Loucy (cell line): ENCODE results near the gene DBR1.

Experiments used
- H2AFZ ChIP-seq: fragments of 200-600 bp; sonication (generic); 2 replicates; pipeline ENCODE4 v1.6.0; 2016; ENCODE audit warnings: antibody characterized with exemption, mild to moderate bottlenecking, low read length, moderate library complexity
- H3F3A ChIP-seq: fragments of 200-600 bp; 2 replicates; pipeline ENCODE4 v1.6.0; 2016; ENCODE audit warnings: antibody characterized with exemption, low read depth, mild to moderate bottlenecking
- H3K27me3 ChIP-seq: fragments of 200-600 bp; sonication (generic); 2 replicates; pipeline ENCODE4 v1.6.1; 2014; ENCODE audit warnings: low read length, mild to moderate bottlenecking; ENCODE audit not compliant: insufficient read depth, poor library complexity, severe bottlenecking
- H3K36me3 ChIP-seq: fragments of 200-600 bp; sonication (generic); 2 replicates; pipeline ENCODE4 v1.6.1; 2016; ENCODE audit warnings: low read length; ENCODE audit not compliant: insufficient read depth
- H3K4me1 ChIP-seq: fragments of 200-600 bp; sonication (generic); 2 replicates; pipeline ENCODE4 v1.5.1; 2014; ENCODE audit warnings: low read length, mild to moderate bottlenecking; ENCODE audit not compliant: insufficient read depth, poor library complexity, severe bottlenecking
- H3K4me2 ChIP-seq: fragments of 200-600 bp; sonication (generic); 2 replicates; pipeline ENCODE4 v1.6.0; 2014; ENCODE audit warnings: antibody characterized with exemption, low read length, low read depth, mild to moderate bottlenecking; ENCODE audit not compliant: poor library complexity, severe bottlenecking
- H3K4me3 ChIP-seq: fragments of 200-600 bp; sonication (generic); 2 replicates; pipeline ENCODE4 v1.5.1; 2014; ENCODE audit warnings: low read length, mild to moderate bottlenecking, mixed read lengths; ENCODE audit not compliant: poor library complexity, severe bottlenecking
- H3K79me2 ChIP-seq: fragments of 200-600 bp; sonication (generic); 2 replicates; pipeline ENCODE4 v1.6.1; 2014; ENCODE audit warnings: low read length; ENCODE audit not compliant: insufficient read depth
- H3K9ac ChIP-seq: fragments of 200-600 bp; sonication (generic); 2 replicates; pipeline ENCODE4 v1.6.0; 2014; ENCODE audit warnings: mild to moderate bottlenecking, low read depth, low read length, moderate library complexity; ENCODE audit not compliant: poor library complexity, severe bottlenecking
- H3K9me2 ChIP-seq: fragments of 200-600 bp; sonication (generic); replicated peaks from 2 replicates; pipeline ENCODE4 v1.6.1; 2016; ENCODE audit warnings: low read depth, low read length, mixed read lengths
- H3K9me3 ChIP-seq: fragments of 200-600 bp; sonication (generic); 2 replicates; pipeline ENCODE4 v1.6.1; 2014; ENCODE audit warnings: mild to moderate bottlenecking, antibody characterized with exemption, low read length, low read depth; ENCODE audit not compliant: insufficient read depth
- H4K20me1 ChIP-seq: fragments of 200-600 bp; sonication (generic); 2 replicates; pipeline ENCODE4 v1.6.0; 2014; ENCODE audit warnings: antibody characterized with exemption, low read length, mild to moderate bottlenecking; ENCODE audit not compliant: insufficient read depth, poor library complexity, severe bottlenecking
- EZH2phosphoT487 ChIP-seq: fragments of 200-600 bp; IDR thresholded peaks from 2 replicates; pipeline ENCODE4 v1.6.1; 2018; ENCODE audit warnings: antibody characterized with exemption, mild to moderate bottlenecking, moderate library complexity, borderline replicate concordance
- TF ChIP-seq, protein P1 (sequence below): fragments of 200-600 bp; sonication (generic); conservative IDR thresholded peaks from 2 replicates; pipeline ENCODE4 v1.5.1; 2014; ENCODE audit warnings: mild to moderate bottlenecking, antibody characterized with exemption, low read length

Gene DBR1

GRCh38 chr3:138184994-138185393 lies 10.3 kb upstream of the DBR1 start:
- Histone ChIP-seq H4K20me1 (peaks cover 24% of the 10 kb centered on the region), H3K4me2 (no peak overlapping the region), H3K79me2 (peaks cover 28% of the 10 kb centered on the region)

DNA sequence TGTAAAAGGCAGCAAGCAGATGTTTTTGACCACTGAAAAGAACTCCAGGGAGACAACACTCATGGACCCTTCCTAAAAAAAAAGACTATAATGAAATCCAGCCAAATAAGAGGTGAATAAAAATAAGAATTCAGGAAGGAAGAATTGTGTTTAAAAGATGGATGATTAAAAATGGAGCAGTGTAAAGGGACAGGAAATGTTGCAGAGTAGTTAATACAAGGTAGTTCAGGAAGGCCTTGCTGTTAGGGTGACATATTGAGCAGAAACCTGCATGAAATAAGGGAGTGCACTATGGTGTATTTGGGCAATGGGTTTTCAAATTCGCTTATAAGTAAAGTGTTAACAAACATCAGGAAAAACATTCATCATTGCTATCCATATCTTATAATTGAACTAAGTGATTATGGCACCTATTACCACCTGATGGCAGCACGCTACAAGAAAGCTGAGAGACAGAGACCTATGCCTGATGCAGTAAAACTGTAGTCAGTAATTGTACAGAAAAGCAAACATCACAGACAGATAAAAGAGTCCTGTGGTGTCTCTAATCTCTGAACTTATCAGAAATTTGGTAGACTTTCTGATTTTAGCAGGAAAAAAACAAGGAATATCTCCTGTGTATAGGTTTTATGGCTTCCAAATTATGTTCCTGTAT lies 5.8 kb upstream of the DBR1 start:
- no peak for TF ChIP-seq EZH2phosphoT487
- TF ChIP-seq, protein P1, sequence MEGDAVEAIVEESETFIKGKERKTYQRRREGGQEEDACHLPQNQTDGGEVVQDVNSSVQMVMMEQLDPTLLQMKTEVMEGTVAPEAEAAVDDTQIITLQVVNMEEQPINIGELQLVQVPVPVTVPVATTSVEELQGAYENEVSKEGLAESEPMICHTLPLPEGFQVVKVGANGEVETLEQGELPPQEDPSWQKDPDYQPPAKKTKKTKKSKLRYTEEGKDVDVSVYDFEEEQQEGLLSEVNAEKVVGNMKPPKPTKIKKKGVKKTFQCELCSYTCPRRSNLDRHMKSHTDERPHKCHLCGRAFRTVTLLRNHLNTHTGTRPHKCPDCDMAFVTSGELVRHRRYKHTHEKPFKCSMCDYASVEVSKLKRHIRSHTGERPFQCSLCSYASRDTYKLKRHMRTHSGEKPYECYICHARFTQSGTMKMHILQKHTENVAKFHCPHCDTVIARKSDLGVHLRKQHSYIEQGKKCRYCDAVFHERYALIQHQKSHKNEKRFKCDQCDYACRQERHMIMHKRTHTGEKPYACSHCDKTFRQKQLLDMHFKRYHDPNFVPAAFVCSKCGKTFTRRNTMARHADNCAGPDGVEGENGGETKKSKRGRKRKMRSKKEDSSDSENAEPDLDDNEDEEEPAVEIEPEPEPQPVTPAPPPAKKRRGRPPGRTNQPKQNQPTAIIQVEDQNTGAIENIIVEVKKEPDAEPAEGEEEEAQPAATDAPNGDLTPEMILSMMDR: peak; percentile 89
- H3K79me2 ChIP-seq: no peaks in the 10 kb centered on the region
- H3K4me2 ChIP-seq: no peak overlapping the region
- H3K4me3 ChIP-seq: no peak overlapping the region
- H3K9me2 ChIP-seq: no peaks in the 10 kb centered on the region
- H3K9me3 ChIP-seq: no peaks in the 10 kb centered on the region
- H3K36me3 ChIP-seq: no peaks in the 10 kb centered on the region
- no peaks in the 10 kb centered on the region for H4K20me1 ChIP-seq
- H3F3A ChIP-seq: no peaks in the 10 kb centered on the region
- peak overlapping the region; percentile 90 for H2AFZ ChIP-seq
- H3K9ac ChIP-seq: peak overlapping the region; percentile 43
- H3K4me1 ChIP-seq: peaks cover 8% of the 10 kb centered on the region
- no peaks in the 10 kb centered on the region for H3K27me3 ChIP-seq

More at GRCh38 chr3:138184994-138185393, 10.3 kb upstream of the DBR1 start:
- Histone ChIP-seq H3K9me2 (no peaks in the 10 kb centered on the region), H3K4me1 (peaks cover 31% of the 10 kb centered on the region), H3K9me3 (no peaks in the 10 kb centered on the region), H2AFZ (no peak overlapping the region), H3K4me3 (no peak overlapping the region), H3K9ac (no peak overlapping the region), H3K36me3 (no peaks in the 10 kb centered on the region), H3F3A (no peaks in the 10 kb centered on the region), H3K27me3 (no peaks in the 10 kb centered on the region)
- no peak for TF ChIP-seq EZH2phosphoT487
- TF ChIP-seq, protein P1: no peak

- Histone ChIP-seq H3K4me1 (peaks cover 25% of the 10 kb centered on the region), H3K79me2 (peaks cover 47% of the 10 kb centered on the region), H3K36me3 (peaks cover 3% of the 10 kb centered on the region; the same call in 1 of the 2 replicates), H3F3A (0 out of 2 replicates have a peak, but pooled peaks cover 3% of the 10 kb centered on the region), H2AFZ (peak overlapping the region; percentile 97), H3K9me2 (no peaks in the 10 kb centered on the region), H3K27me3 (no peaks in the 10 kb centered on the region), H4K20me1 (peaks cover 22% of the 10 kb centered on the region), H3K4me2 (peak overlapping the region; percentile 75), H3K9me3 (no peaks in the 10 kb centered on the region), H3K9ac (peak overlapping the region; percentile 82), H3K4me3 (peak overlapping the region; percentile 76)
- TF ChIP-seq, protein P1: no peak
- no peak for TF ChIP-seq EZH2phosphoT487
Observed at GRCh38 chr3:138173769-138174420, 826 bp downstream of the DBR1 start.
